T1000 (cell line): Measurements from ENCODE around the gene CDH12.

Experiments
- DNase-seq: peaks from one replicate; lab custom pipeline; 2025; ENCODE audit warnings: mixed read lengths; lab: John Stamatoyannopoulos, UW

Gene CDH12

DNA sequence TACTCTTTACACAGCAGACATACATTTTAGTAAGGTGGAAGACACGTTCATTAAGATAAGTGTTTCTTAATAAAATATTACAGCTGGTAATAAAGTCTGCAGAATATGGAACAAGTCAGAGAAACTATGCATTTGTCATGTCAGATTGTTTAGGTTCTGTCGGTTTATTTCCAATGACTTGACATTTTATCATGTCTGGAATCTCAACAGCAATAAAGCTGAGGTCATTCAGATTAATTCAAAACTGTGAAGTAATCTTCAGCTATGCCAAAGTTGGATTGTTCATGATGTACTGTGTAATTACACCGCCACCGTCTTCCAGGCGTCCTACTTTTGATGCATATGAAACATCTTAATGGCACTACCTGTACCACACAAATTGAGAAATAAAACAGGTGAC is 1032.6 kb downstream of the CDH12 start:
- no peak for DNase-seq

DNA sequence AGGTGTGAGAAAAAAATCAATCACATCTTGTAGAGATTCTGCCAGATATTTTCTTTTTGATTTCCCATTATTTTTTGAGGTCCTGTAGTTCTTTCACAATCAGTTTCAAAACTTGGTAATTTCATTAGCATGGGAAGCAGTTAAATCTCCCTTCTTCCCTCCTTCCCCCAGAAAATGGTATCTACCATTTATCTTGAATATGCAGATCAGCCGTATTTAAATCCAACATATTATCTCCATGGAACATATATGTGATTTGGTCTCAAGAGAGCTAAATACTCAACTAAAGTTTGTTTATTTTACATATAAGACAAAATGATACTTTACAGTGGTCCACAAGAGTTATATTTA is 1034.8 kb downstream of the CDH12 start:
- DNase-seq: no peak

DNA sequence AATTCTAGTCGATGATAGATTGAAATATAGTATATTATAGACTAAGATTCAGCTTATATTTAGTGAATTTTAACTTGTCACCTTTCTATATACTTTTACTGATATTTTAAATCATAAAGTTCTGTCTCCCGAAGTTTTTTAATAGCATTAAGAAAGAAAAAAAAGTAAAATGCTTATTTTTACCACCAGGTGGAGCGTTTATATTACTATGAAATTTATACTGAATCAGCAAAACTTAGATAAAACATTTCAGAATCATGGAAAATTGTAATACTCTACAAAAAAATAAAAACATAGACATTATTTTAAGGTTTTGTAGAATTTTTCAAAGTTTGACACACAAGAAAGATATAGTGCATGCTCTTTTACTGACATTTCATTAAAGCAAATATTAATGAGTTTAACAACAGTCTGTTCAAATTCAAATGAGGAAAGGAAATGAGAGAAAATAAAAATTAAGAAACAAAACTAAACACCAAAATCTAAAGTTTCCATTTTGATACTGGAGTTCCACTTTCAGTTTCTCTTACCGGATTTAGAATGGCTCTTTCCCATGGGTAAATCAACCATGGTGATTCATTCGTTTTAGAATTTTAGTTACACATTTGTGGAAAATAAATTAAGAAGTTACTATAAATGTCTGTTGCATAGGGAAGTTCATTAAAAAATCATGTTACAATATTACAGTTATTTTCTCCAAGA is 1035.3 kb downstream of the CDH12 start:
- DNase-seq: no peak

DNA sequence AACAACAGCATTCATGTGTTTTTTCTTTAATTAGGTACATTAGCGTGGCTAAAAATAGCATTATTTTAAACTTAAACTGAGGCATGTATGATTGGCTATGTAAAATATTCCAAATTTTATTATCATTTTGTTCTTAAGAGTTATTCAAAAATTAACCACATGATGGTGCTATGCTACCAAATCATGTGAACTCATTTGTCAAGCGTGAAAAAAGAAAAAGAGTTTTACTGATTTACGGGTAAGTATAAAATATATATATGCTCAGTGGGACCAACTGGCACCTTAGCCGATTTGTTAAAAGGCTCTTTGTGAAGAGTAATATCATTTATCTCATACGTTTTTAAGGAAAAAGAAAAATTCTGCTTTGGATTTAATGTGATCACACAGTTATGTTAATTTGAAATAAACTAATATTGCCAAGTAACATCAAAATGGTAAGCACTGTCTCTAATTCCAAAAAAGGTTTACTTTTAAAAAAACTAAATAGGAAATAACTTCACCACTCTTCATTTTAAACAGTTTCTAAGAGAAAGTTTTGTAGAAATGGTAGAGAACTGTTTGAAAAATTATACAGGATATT is 1042.3 kb downstream of the CDH12 start:
- DNase-seq: no peak

GRCh38 chr5:21809611-21810010 is 1043.5 kb downstream of the CDH12 start:
- no peak for DNase-seq

- no peak for DNase-seq
These were observed 1045.2 kb downstream of the CDH12 start for GRCh38 chr5:21807953-21808352.

- no peak for DNase-seq
These were observed 1046.2 kb downstream of the CDH12 start for GRCh38 chr5:21806943-21807342.

DNA sequence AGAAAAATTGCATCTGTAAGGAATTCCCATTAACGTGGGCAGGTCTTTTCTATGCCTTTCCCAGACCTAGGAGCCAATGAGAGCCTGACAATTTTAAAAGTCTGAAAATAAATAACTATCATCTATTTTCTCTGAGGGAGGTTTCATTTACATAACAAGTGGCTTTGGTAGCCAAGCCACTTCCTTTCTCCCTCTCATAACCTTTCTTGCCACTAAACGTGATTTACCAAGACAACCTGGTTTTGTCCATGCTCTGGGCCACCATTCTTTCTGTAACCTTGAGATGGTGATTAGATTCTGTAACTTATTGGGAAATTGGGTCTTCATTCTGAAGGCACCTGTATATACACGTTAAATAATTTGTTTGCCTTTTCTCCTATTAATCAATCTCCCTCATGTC is 1046.9 kb downstream of the CDH12 start:
- no peak for DNase-seq

GRCh38 chr5:21802869-21803490 is 1050.2 kb downstream of the CDH12 start:
- DNase-seq: no peak

- DNase-seq: no peak
These were observed 1051.0 kb downstream of the CDH12 start for GRCh38 chr5:21802100-21802499.

DNA sequence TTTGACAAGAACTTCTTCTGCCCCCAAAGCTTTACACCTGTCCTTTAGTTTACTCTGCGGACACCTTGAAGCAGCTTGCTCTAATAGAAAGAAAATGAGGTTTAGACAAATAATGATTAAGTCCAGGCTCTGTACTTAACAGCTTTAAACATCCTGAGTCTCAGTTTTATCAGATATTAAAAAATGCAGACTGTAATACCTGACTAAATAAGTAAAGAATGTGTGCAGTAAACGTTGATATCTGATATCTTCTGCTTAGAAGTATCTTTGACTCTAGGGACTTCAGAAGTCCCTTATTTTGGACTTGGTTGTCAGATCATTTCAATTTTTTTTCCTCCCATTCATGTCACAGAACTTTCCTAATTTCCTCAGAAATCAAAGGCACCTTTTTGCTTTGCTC is 1060.4 kb downstream of the CDH12 start:
- DNase-seq: no peak

- DNase-seq: no peak
These were observed 1061.8 kb downstream of the CDH12 start for GRCh38 chr5:21791304-21791703.

- no peak for DNase-seq
These were observed 1068.7 kb downstream of the CDH12 start for GRCh38 chr5:21784487-21784886.

DNA sequence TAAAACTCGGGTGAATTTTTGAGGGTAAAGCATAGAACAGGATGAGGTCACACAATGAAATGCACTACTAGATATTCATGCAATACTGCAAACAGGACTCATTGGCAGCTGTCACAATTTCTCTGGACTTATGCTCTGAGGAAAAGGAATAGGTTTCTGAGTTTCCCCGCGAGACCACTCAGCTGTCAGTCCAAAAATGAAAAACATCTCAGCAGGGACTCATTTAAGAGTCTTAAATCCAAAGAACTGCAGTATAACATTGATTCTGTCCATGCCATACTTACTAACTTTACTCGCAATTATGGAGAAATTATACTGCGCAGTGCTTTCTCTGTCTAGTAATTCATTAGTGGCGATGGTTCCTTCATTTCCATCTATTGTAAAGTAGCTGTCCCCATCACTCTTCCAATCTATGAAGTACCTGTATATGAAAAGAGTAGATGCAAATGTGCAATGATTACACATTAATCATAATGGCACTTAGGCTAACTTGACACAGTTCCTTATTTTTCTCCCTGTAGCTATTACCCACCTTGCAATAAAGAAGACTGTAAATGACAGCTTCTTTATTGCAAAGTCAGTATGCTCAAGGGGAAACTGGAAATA is 1070.0 kb downstream of the CDH12 start:
- no peak for DNase-seq

GRCh38 chr5:21776466-21776865 is 1076.7 kb downstream of the CDH12 start:
- DNase-seq: no peak

DNA sequence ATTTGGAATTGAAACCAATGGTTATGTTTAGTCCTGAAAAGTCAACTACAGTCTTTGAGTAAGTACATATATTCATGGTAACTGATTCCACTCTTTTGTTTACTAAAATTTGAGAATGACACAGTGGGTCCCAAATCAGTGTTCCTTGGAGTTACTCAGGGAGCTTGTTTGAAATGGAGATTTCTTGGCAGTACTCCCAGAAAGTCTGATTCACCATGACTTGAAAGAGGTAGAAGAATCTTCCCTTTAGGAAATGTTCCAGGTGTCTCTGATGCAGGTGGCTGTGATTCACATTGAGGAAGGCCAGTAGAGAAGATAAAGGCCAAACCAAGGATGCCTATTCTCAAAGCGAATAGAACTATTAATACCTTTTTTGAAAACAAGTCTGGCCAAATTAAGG is 1078.3 kb downstream of the CDH12 start:
- DNase-seq: peak; percentile 5

- no peak for DNase-seq
These were observed 1078.9 kb downstream of the CDH12 start for GRCh38 chr5:21774281-21774680.

DNA sequence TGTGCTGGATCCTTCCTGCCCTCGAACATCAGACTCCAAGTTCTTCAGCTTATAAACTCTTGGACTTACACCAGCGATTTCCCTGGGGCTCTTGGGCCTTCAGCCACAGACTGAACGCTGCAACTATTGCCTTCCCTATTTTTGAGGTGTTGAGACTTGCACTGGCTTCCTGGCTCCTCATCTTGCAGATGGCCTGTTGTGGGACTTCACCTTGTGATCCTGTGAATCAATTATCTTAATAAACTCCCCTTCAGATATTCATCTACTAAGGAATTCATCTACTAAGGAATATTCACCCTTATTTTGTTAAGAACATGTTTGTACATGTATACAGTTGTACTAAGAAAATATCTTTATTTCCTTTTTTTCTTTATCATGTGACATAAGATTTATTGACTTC is 1079.7 kb downstream of the CDH12 start:
- no peak for DNase-seq

DNA sequence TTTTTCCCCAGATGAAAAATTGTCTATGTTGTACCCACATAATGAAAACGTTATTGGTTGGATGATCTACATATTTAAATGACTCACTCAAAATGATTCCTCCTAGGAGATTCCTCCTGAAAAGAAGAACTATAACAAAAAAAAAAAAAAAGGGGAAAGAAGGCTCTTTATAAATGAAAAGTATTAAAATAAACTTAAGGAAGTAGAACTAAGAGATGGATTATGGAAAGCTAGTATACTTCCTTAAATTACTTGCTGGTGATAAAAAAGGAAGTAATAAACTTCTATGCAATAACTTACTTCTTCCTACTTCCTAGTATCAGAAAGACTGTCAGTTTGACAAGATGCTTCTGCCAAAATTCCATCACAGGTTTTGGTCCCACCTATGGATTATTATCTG is 1087.7 kb downstream of the CDH12 start:
- DNase-seq: no peak

- DNase-seq: no peak
These were observed 1114.0 kb downstream of the CDH12 start for GRCh38 chr5:21739096-21739495.

GRCh38 chr5:21723500-21723899 is 1129.6 kb downstream of the CDH12 start:
- no peak for DNase-seq

GRCh38 chr5:21711866-21712758 is 1141.0 kb downstream of the CDH12 start:
- no peak for DNase-seq
